GM12865 (cell line): ENCODE measurements around the gene CXCR2.
A peak's percentile ranks its signal among the peaks of the same experiment; 100 is the strongest.
"Not testable (repeated sequence)": the region's sequence is repeated elsewhere in the genome, so short reads cannot be mapped to it uniquely, and the experiment has no call there.

Experiments
- DNase-seq: peaks from one replicate; pipeline ENCODE4 v3.0.0; 2010; ENCODE audit warnings: low read depth
- H3K4me3 ChIP-seq: 2 replicates; pipeline ENCODE4 v1.5.1; 2011; ENCODE audit warnings: mild to moderate bottlenecking, low read depth, low read length, control low read depth
- TF ChIP-seq, protein P1 (sequence below): IDR thresholded peaks from 2 replicates; pipeline ENCODE4 v1.5.1; 2011; ENCODE audit warnings: low read length, control low read depth, low read depth, inconsistent platforms; ENCODE audit not compliant: insufficient read depth; ENCODE audit errors: missing control alignments

The CXCR2 gene

DNA sequence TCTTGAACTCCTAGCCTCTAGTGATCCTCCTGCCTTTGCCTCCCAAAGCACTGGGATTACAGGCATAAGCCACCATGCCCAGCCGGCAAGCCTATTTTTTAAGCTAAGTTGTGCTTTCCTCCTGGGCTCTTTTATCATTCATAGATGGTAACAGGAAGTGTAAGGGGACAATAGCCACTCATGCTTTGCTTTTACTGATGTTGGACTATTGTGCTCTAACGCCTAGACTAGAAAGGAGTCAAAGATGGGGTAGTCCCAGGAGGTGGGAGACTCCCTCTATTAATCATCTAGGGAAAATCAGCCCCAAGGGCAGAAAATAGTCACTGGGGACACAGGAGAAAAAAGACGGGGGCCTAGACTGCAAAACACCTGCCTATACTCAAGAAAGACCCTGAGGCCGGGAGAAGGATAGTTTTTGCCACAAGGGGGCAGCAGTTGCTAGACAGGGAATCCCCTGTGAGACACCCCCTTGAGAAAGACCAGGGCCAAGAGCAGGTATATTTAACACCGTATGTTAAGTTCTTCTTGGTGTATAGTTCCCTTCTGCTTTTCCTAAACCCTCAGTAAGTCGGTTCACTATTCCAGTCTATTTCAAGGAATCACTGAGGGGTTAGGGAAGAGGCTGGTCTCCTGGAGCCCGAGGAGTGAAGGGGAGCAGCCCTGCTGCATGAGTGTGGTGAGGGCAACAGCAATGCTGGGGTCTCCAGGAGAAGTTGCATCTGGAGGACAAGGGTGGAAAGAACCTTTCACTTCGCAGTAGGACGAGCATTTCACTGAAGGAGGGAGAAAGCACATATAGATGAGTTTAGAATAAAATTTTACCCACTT is 43.0 kb downstream of the CXCR2 start:
- TF ChIP-seq, protein P1, sequence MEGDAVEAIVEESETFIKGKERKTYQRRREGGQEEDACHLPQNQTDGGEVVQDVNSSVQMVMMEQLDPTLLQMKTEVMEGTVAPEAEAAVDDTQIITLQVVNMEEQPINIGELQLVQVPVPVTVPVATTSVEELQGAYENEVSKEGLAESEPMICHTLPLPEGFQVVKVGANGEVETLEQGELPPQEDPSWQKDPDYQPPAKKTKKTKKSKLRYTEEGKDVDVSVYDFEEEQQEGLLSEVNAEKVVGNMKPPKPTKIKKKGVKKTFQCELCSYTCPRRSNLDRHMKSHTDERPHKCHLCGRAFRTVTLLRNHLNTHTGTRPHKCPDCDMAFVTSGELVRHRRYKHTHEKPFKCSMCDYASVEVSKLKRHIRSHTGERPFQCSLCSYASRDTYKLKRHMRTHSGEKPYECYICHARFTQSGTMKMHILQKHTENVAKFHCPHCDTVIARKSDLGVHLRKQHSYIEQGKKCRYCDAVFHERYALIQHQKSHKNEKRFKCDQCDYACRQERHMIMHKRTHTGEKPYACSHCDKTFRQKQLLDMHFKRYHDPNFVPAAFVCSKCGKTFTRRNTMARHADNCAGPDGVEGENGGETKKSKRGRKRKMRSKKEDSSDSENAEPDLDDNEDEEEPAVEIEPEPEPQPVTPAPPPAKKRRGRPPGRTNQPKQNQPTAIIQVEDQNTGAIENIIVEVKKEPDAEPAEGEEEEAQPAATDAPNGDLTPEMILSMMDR = peak; percentile 75
- DNase-seq = peak; percentile 69
- no peak overlapping the region for H3K4me3 ChIP-seq

- H3K4me3 ChIP-seq = no peak overlapping the region
- no peak for DNase-seq
- TF ChIP-seq, protein P1 = no peak
Observed at GRCh38 chr2:218169757-218170546, 44.1 kb downstream of the CXCR2 start.

DNA sequence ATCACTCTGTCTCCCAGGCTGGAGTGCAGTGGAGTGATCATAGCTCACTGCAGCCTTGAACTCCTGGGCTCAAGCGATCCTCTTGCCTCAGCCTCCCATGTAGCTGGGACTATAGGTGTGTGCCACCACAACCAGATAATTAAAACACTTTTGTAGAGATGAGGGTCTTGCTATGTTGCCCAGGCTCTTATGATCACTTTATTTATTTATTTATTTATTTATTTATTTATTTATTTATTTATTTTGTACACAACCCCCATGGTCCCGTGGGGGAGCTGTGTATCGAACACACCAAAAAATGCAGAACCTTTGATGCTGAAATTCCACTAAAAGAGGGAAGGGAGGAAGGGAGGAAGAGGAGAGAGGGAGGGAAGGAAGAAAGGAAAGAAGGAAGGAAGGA is 45.9 kb downstream of the CXCR2 start:
- DNase-seq, H3K4me3 ChIP-seq: not testable (repeated sequence)

DNA sequence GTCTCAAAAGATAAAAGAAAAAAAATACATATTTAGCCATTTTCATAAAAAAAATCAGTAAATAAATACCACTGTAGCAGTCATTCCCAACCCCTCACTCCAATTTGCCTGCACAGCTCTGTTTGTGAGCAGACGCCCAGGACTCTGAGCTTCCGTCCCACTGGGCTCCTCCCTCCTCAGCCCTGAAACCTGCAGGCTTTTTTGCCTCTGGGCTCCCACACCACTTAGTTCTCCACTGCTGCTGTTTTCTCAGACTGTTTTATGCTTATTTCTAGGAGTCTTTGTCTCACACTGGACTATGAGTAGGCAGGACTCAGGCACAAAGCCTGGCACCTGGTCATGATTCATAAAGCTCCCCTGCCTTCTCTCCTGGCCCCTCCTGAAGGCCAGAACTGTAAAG is 47.0 kb downstream of the CXCR2 start:
- TF ChIP-seq, protein P1 = no peak
- no peak overlapping the region for H3K4me3 ChIP-seq

GRCh38 chr2:218179782-218180181 is 54.0 kb downstream of the CXCR2 start:
- DNase-seq = no peak
- TF ChIP-seq, protein P1 = no peak
- no peak overlapping the region for H3K4me3 ChIP-seq

More for the DNA sequence above, 47.0 kb downstream of the CXCR2 start:
- no peak for DNase-seq

DNA sequence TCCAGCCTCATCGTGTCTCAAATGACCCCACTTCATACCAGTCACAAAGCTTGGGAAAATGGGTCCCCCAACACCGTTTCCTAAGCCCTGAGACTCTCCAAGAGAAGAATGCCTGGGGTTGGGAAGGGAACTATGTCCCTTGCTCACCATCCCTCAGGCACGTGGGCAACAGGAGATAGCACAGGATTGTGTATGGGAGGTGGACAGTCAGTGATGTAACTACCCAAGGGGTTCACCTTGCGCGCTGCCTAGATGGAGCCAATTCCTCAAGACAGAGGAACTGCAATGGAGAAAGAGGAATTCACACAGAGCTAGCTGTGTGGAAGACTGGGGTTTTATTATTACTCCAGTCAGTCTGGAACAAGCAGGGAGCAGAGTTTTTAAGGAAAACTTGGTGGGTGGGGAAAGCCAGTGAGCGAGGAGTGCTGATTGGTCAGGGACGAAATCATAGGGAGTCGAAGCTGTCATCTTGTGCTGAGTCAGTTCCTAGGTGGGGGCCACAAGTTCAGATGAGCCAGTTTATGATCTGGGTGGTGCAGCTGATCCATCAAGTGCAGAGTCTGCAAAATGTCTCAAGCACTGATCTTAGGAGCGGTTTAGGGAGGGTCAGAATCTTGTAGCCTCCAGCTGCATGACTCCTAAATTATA is 54.8 kb downstream of the CXCR2 start:
- H3K4me3 ChIP-seq = no peak overlapping the region
- DNase-seq = no peak
- TF ChIP-seq, protein P1 = no peak

DNA sequence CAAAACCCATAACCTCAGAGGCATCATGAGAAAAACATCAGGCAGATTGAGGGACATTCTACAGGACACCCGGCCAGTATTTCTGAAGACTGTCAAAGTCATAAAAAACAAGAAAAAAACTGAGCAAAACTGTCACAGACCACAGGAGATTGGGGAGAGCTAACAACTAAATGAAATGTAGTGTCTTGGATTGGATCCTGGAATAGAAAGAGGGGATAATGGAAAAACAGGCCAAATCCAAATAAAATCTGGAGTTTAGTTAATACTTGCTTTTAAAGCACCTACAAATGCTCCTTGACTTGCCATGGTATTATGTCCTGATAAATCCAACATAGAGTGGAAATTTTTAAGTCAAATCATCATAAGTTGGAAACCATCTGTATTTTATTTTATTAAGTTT is 58.5 kb downstream of the CXCR2 start:
- TF ChIP-seq, protein P1 = no peak
- no peak for DNase-seq
- no peak overlapping the region for H3K4me3 ChIP-seq
